ENCODE results near the gene MIOS.

MIOS gene

GRCh38 chr7:7536396-7537019 lies 30.2 kb upstream of the MIOS start:
- H3K4me3 ChIP-seq (ENCODE audit: low read depth, low read length): no peak overlapping the region
- no peak for TF ChIP-seq CTCF (IDR thresholded peaks at IDR 0.05; ENCODE audit: low read depth, low read length, missing control alignments)
- DNase-seq (ENCODE audit: low read depth): no peak
- in situ Hi-C loops (cut with HindIII; ENCODE audit: low sequenced_read_pairs): loop anchor here (10.0 kb wide), 1 partner anchor 112 kb away; no protein-coding TSS in a partner anchor

- no peak overlapping the region for H3K4me3 ChIP-seq (ENCODE audit: low read depth, low read length)
- DNase-seq (ENCODE audit: low read depth): no peak
- TF ChIP-seq CTCF (IDR thresholded peaks at IDR 0.05; ENCODE audit: low read depth, low read length, missing control alignments): no peak
- in situ Hi-C loops (cut with HindIII; ENCODE audit: low sequenced_read_pairs): loop anchor here (10.0 kb wide), 1 partner anchor 113 kb away; no protein-coding TSS in a partner anchor
These were observed 29.0 kb upstream of the MIOS start for GRCh38 chr7:7537711-7538110.

- no peak for DNase-seq (ENCODE audit: low read depth)
- in situ Hi-C loops (cut with HindIII; ENCODE audit: low sequenced_read_pairs): loop anchor here (10.0 kb wide), 1 partner anchor 114 kb away; no protein-coding TSS in a partner anchor
- TF ChIP-seq CTCF (IDR thresholded peaks at IDR 0.05; ENCODE audit: low read depth, low read length, missing control alignments): no peak
- no peak overlapping the region for H3K4me3 ChIP-seq (ENCODE audit: low read depth, low read length)
These were observed 27.5 kb upstream of the MIOS start for GRCh38 chr7:7539152-7539551.

- no peak for DNase-seq (ENCODE audit: low read depth)
- in situ Hi-C loops (cut with HindIII; ENCODE audit: low sequenced_read_pairs): loop anchor here (10.0 kb wide), 1 partner anchor 115 kb away; no protein-coding TSS in a partner anchor
- no peak for TF ChIP-seq CTCF (IDR thresholded peaks at IDR 0.05; ENCODE audit: low read depth, low read length, missing control alignments)
- no peak overlapping the region for H3K4me3 ChIP-seq (ENCODE audit: low read depth, low read length)
These were observed 27.0 kb upstream of the MIOS start for GRCh38 chr7:7539711-7540110.

- H3K4me3 ChIP-seq (ENCODE audit: low read depth, low read length): no peak overlapping the region
- no peak for TF ChIP-seq CTCF (IDR thresholded peaks at IDR 0.05; ENCODE audit: low read depth, low read length, missing control alignments)
- no peak for DNase-seq (ENCODE audit: low read depth)
- in situ Hi-C loops (cut with HindIII; ENCODE audit: low sequenced_read_pairs): no loop called here
These were observed 24.3 kb upstream of the MIOS start for GRCh38 chr7:7542251-7542835.

- no peak for TF ChIP-seq CTCF (IDR thresholded peaks at IDR 0.05; ENCODE audit: low read depth, low read length, missing control alignments)
- no peak for DNase-seq (ENCODE audit: low read depth)
- in situ Hi-C loops (cut with HindIII; ENCODE audit: low sequenced_read_pairs): no loop called here
These were observed 18.3 kb upstream of the MIOS start for GRCh38 chr7:7548407-7548806.

More at GRCh38 chr7:7548407-7548806, 18.3 kb upstream of the MIOS start:
- H3K4me3 ChIP-seq (ENCODE audit: low read depth, low read length): no peak overlapping the region
